Measurements from ENCODE around the gene SPOP. TPM values are rescaled to one million over a fixed set of nuclear protein-coding genes. Genes with fewer than 3 reads are reported as not detected.

The SPOP gene
- total RNA-seq, 1 donor from 2014 or later, result 48.6 TPM

GRCh38 chr17:49602783-49603182 is 75.1 kb downstream of the SPOP start:
- Histone ChIP-seq H3K79me2 (ENCODE audit: insufficient read depth, low read length) (no peaks in the 10 kb centered on the region), H4K20me1 (ENCODE audit: insufficient read depth, low read length) (no peaks in the 10 kb centered on the region), H3K4me1 (ENCODE audit: insufficient read depth, low read length) (peaks cover 7% of the 10 kb centered on the region), H3K27ac (ENCODE audit: low read depth, low read length) (no peak overlapping the region), H3K36me3 (ENCODE audit: insufficient read depth, low read length) (peaks cover 46% of the 10 kb centered on the region), H3K4me3 (ENCODE audit: insufficient read depth, low read depth, low read length) (no peak overlapping the region), H3K9me3 (ENCODE audit: insufficient read depth, low read depth, low read length) (no peaks in the 10 kb centered on the region), H3K4me2 (ENCODE audit: low read length) (no peak overlapping the region), H2AFZ (ENCODE audit: low read depth, low read length) (no peak overlapping the region), H3K9ac (ENCODE audit: low read length) (no peak overlapping the region), H3K27me3 (ENCODE audit: insufficient read depth, low read length) (no peaks in the 10 kb centered on the region)
- TF ChIP-seq CTCF (IDR thresholded peaks at IDR 0.05; ENCODE audit: insufficient read depth, low read depth, low read length) (no peak), EZH2 (IDR thresholded peaks at IDR 0.05; ENCODE audit: insufficient read depth, low read length) (no peak)
- H3K27me3 Mint-ChIP-seq (ENCODE audit: low read depth, unreplicated experiment), result no peaks in the 10 kb centered on the region
- H3K9me3 Mint-ChIP-seq (ENCODE audit: unreplicated experiment), result no peaks in the 10 kb centered on the region
- peak overlapping the region; percentile 23 for H3K4me3 Mint-ChIP-seq (ENCODE audit: unreplicated experiment)
- DNase-seq (ENCODE audit: low read depth), result no peak
- no peak for FAIRE-seq
- H3K4me1 Mint-ChIP-seq (ENCODE audit: low read depth, unreplicated experiment), result peaks cover 7% of the 10 kb centered on the region
- H3K27ac Mint-ChIP-seq (ENCODE audit: unreplicated experiment), result no peak overlapping the region
- H3K36me3 Mint-ChIP-seq (ENCODE audit: low read depth, unreplicated experiment), result peaks cover 15% of the 10 kb centered on the region

- H3K27me3 ChIP-seq (ENCODE audit: insufficient read depth, low read length), result no peaks in the 10 kb centered on the region
- TF ChIP-seq EZH2 (IDR thresholded peaks at IDR 0.05; ENCODE audit: insufficient read depth, low read length), result no peak
- no peak for TF ChIP-seq CTCF (IDR thresholded peaks at IDR 0.05; ENCODE audit: insufficient read depth, low read depth, low read length)
- no peak overlapping the region for H3K27ac Mint-ChIP-seq (ENCODE audit: unreplicated experiment)
- peaks cover 7% of the 10 kb centered on the region for H3K4me1 Mint-ChIP-seq (ENCODE audit: low read depth, unreplicated experiment)
- H3K4me3 ChIP-seq (ENCODE audit: insufficient read depth, low read depth, low read length), result no peak overlapping the region
- H2AFZ ChIP-seq (ENCODE audit: low read depth, low read length), result no peak overlapping the region
- peak overlapping the region; percentile 52 for H3K4me3 Mint-ChIP-seq (ENCODE audit: unreplicated experiment)
- no peaks in the 10 kb centered on the region for H4K20me1 ChIP-seq (ENCODE audit: insufficient read depth, low read length)
- no peak overlapping the region for H3K4me2 ChIP-seq (ENCODE audit: low read length)
- peaks cover 50% of the 10 kb centered on the region for H3K36me3 ChIP-seq (ENCODE audit: insufficient read depth, low read length)
- H3K79me2 ChIP-seq (ENCODE audit: insufficient read depth, low read length), result no peaks in the 10 kb centered on the region
- H3K27me3 Mint-ChIP-seq (ENCODE audit: low read depth, unreplicated experiment), result no peaks in the 10 kb centered on the region
- DNase-seq (ENCODE audit: low read depth), result no peak
- H3K9ac ChIP-seq (ENCODE audit: low read length), result no peak overlapping the region
- peaks cover 19% of the 10 kb centered on the region for H3K36me3 Mint-ChIP-seq (ENCODE audit: low read depth, unreplicated experiment)
- peaks cover 7% of the 10 kb centered on the region for H3K4me1 ChIP-seq (ENCODE audit: insufficient read depth, low read length)
- H3K9me3 Mint-ChIP-seq (ENCODE audit: unreplicated experiment), result no peaks in the 10 kb centered on the region
- no peak for FAIRE-seq
- H3K9me3 ChIP-seq (ENCODE audit: insufficient read depth, low read depth, low read length), result no peaks in the 10 kb centered on the region
- no peak overlapping the region for H3K27ac ChIP-seq (ENCODE audit: low read depth, low read length)
Observed at GRCh38 chr17:49600949-49601348, 76.9 kb downstream of the SPOP start.

GRCh38 chr17:49598918-49599317 is 79.0 kb downstream of the SPOP start:
- Mint-ChIP-seq H3K36me3 (ENCODE audit: low read depth, unreplicated experiment) (peaks cover 20% of the 10 kb centered on the region), H3K27ac (ENCODE audit: unreplicated experiment) (no peak overlapping the region), H3K4me1 (ENCODE audit: low read depth, unreplicated experiment) (peaks cover 7% of the 10 kb centered on the region), H3K4me3 (ENCODE audit: unreplicated experiment) (no peak overlapping the region), H3K9me3 (ENCODE audit: unreplicated experiment) (no peaks in the 10 kb centered on the region), H3K27me3 (ENCODE audit: low read depth, unreplicated experiment) (no peaks in the 10 kb centered on the region)
- no peaks in the 10 kb centered on the region for H4K20me1 ChIP-seq (ENCODE audit: insufficient read depth, low read length)
- peaks cover 7% of the 10 kb centered on the region for H3K4me1 ChIP-seq (ENCODE audit: insufficient read depth, low read length)
- H3K9ac ChIP-seq (ENCODE audit: low read length), result no peak overlapping the region
- H3K4me2 ChIP-seq (ENCODE audit: low read length), result no peak overlapping the region
- no peaks in the 10 kb centered on the region for H3K27me3 ChIP-seq (ENCODE audit: insufficient read depth, low read length)
- no peak overlapping the region for H3K4me3 ChIP-seq (ENCODE audit: insufficient read depth, low read depth, low read length)
- no peaks in the 10 kb centered on the region for H3K79me2 ChIP-seq (ENCODE audit: insufficient read depth, low read length)
- no peak for FAIRE-seq
- H3K27ac ChIP-seq (ENCODE audit: low read depth, low read length), result no peak overlapping the region
- H2AFZ ChIP-seq (ENCODE audit: low read depth, low read length), result no peak overlapping the region
- no peaks in the 10 kb centered on the region for H3K9me3 ChIP-seq (ENCODE audit: insufficient read depth, low read depth, low read length)
- peaks cover 43% of the 10 kb centered on the region for H3K36me3 ChIP-seq (ENCODE audit: insufficient read depth, low read length)
- TF ChIP-seq CTCF (IDR thresholded peaks at IDR 0.05; ENCODE audit: insufficient read depth, low read depth, low read length) (no peak), EZH2 (IDR thresholded peaks at IDR 0.05; ENCODE audit: insufficient read depth, low read length) (no peak)
- DNase-seq (ENCODE audit: low read depth), result no peak
